OCI-LY7 (cell line): Measurements from ENCODE around the gene DDX51.

Source experiments
- EZH2phosphoT487 ChIP-seq: fragments of 200-600 bp; sonication (generic); IDR thresholded peaks from 2 replicates; pipeline ENCODE4 v1.6.1; 2018; ENCODE audit warnings: low read depth, borderline replicate concordance, mild to moderate bottlenecking, mixed run types, antibody characterized with exemption, low read length, moderate library complexity, mixed read lengths
- TF ChIP-seq, protein P1 (sequence below): fragments of 200-600 bp; sonication (generic); conservative IDR thresholded peaks from 2 replicates; pipeline ENCODE4 v1.5.1; 2014; ENCODE audit warnings: mild to moderate bottlenecking, antibody characterized with exemption, low read length, moderate library complexity, mixed read lengths

DNA sequence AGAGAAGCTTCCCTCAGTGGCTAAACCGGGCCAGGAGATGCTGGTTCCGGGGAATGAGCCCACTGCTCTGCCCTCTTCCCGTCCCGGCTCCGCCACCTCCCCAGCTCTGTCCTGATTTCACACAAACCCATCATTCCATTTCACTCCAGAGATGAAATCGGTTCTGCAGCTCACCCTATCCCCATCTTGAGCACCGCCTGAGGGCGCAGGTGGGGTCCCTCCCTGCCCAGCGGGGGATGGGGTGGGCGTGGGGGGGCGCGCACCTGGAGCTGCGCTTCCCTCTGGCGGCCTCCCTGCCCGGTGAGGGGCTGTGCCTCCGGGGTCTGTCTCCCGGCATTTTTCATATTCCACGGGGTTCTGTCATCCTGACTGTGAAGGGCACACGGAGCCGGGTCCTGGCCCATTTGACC, 44.8 kb upstream of the DDX51 start:
- TF ChIP-seq, protein P1, sequence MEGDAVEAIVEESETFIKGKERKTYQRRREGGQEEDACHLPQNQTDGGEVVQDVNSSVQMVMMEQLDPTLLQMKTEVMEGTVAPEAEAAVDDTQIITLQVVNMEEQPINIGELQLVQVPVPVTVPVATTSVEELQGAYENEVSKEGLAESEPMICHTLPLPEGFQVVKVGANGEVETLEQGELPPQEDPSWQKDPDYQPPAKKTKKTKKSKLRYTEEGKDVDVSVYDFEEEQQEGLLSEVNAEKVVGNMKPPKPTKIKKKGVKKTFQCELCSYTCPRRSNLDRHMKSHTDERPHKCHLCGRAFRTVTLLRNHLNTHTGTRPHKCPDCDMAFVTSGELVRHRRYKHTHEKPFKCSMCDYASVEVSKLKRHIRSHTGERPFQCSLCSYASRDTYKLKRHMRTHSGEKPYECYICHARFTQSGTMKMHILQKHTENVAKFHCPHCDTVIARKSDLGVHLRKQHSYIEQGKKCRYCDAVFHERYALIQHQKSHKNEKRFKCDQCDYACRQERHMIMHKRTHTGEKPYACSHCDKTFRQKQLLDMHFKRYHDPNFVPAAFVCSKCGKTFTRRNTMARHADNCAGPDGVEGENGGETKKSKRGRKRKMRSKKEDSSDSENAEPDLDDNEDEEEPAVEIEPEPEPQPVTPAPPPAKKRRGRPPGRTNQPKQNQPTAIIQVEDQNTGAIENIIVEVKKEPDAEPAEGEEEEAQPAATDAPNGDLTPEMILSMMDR: no peak
- TF ChIP-seq EZH2phosphoT487: no peak
